OCI-LY3 (cell line): Measurements from ENCODE around the gene TSHR.

Source experiments
- H2AFZ ChIP-seq: fragments of 200-600, 300-600 bp; shearing (Covaris generic); 2 replicates; pipeline ENCODE4 v1.6.0; 2014; ENCODE audit warnings: antibody characterized with exemption, low read depth, low read length
- H3K27ac ChIP-seq: fragments of 200-600, 300-600 bp; sonication (generic); 2 replicates; pipeline ENCODE4 v1.5.1; 2014; ENCODE audit warnings: mild to moderate bottlenecking, low read length, moderate library complexity, mixed read lengths
- H3K27me3 ChIP-seq: fragments of 200-600, 300-600 bp; sonication (generic); 2 replicates; pipeline ENCODE4 v1.6.1; 2014; ENCODE audit warnings: low read depth, low read length, mixed read lengths
- H3K36me3 ChIP-seq: fragments of 200-600, 300-600 bp; sonication (generic); replicated peaks from 2 replicates; pipeline ENCODE3; 2014; ENCODE audit warnings: low read depth, low read length, mixed read lengths
- H3K4me1 ChIP-seq: fragments of 300-600, 200-600 bp; sonication (generic); 2 replicates; pipeline ENCODE4 v1.6.1; 2014; ENCODE audit warnings: low read length, mixed read lengths
- H3K4me2 ChIP-seq: fragments of 200-600, 300-600 bp; sonication (generic); 2 replicates; pipeline ENCODE4 v1.6.1; 2014; ENCODE audit warnings: low read length, mixed read lengths
- H3K4me3 ChIP-seq: fragments of 300-600, 200-600 bp; sonication (generic); 2 replicates; pipeline ENCODE4 v1.5.1; 2014; ENCODE audit warnings: antibody characterized with exemption, mild to moderate bottlenecking, low read length, moderate library complexity
- H3K79me2 ChIP-seq: fragments of 300-600, 200-600 bp; shearing (Covaris generic); 2 replicates; pipeline ENCODE4 v1.6.1; 2014; ENCODE audit warnings: mild to moderate bottlenecking, low read length, mixed read lengths
- H3K9ac ChIP-seq: fragments of 300-600, 200-600 bp; shearing (Covaris generic); 2 replicates; pipeline ENCODE4 v1.6.0; 2014; ENCODE audit warnings: mild to moderate bottlenecking, low read length, moderate library complexity
- H3K9me3 ChIP-seq: fragments of 200-600, 300-600 bp; shearing (Covaris generic); 2 replicates; pipeline ENCODE4 v1.6.1; 2014; ENCODE audit warnings: low read length, mixed read lengths; ENCODE audit not compliant: insufficient read depth
- H4K20me1 ChIP-seq: fragments of 200-600, 300-600 bp; sonication (generic); 2 replicates; pipeline ENCODE4 v1.6.1; 2016; ENCODE audit warnings: low read length, mixed read lengths; ENCODE audit not compliant: insufficient read depth
- EZH2phosphoT487 ChIP-seq: fragments of 200-600 bp; shearing (Covaris generic); IDR thresholded peaks from 2 replicates; pipeline ENCODE4 v1.6.1; 2018; ENCODE audit warnings: antibody characterized with exemption, mixed run types, low read depth
- TF ChIP-seq, protein P1 (sequence below): fragments of 200-600, 300-600 bp; sonication (generic); IDR thresholded peaks from 2 replicates; pipeline ENCODE4 v1.5.1; 2014; ENCODE audit warnings: antibody characterized with exemption, low read length, low read depth

TSHR gene

DNA sequence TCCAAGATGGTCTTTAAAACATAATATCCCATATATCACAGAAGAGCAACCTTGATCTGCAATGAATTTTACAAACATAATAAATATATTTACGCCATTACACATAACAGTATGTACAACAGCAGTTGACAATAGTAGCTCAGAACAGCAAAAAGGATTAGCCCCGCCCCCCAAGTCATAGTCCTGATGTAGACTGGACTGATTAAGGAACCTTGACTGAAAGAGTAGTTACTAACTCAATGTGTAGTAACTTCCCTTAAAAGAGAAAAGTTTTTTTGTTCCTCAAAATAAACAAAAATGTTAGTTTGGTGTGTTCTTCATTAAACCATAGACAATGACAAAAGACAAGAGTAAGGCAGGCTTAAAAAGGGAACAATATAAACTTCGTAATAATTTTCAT is 220.8 kb downstream of the TSHR start:
- H3K36me3 ChIP-seq: peaks cover 18% of the 10 kb centered on the region
- no peak overlapping the region for H3K9ac ChIP-seq
- no peaks in the 10 kb centered on the region for H3K79me2 ChIP-seq
- 0 out of 2 replicates have a peak, but pooled peaks cover 7% of the 10 kb centered on the region for H4K20me1 ChIP-seq
- H3K4me3 ChIP-seq: no peak overlapping the region
- H3K9me3 ChIP-seq: no peaks in the 10 kb centered on the region
- H2AFZ ChIP-seq: no peak overlapping the region
- H3K4me1 ChIP-seq: peaks cover 40% of the 10 kb centered on the region
- H3K4me2 ChIP-seq: no peak overlapping the region
- H3K27ac ChIP-seq: no peak overlapping the region
- no peak for TF ChIP-seq EZH2phosphoT487
- TF ChIP-seq, protein P1, sequence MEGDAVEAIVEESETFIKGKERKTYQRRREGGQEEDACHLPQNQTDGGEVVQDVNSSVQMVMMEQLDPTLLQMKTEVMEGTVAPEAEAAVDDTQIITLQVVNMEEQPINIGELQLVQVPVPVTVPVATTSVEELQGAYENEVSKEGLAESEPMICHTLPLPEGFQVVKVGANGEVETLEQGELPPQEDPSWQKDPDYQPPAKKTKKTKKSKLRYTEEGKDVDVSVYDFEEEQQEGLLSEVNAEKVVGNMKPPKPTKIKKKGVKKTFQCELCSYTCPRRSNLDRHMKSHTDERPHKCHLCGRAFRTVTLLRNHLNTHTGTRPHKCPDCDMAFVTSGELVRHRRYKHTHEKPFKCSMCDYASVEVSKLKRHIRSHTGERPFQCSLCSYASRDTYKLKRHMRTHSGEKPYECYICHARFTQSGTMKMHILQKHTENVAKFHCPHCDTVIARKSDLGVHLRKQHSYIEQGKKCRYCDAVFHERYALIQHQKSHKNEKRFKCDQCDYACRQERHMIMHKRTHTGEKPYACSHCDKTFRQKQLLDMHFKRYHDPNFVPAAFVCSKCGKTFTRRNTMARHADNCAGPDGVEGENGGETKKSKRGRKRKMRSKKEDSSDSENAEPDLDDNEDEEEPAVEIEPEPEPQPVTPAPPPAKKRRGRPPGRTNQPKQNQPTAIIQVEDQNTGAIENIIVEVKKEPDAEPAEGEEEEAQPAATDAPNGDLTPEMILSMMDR: no peak
- H3K27me3 ChIP-seq: no peaks in the 10 kb centered on the region

DNA sequence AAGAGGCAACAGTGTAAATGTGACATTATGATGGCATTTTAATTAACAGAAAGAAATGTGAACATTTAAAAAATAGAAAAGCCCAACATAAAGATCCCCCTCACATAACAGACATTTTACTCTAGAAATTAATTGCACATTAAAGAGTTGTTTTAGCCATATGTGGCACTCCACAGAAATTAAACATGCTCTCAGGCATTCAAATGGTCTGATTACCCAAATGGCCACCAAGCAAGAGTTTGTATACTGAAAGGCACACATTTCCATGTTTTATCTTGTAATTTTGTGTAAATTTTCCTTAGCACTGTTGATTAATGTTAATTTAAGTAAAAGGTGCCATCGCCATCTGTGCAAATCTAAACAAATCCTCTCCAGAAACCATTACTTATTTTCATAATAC is 221.8 kb downstream of the TSHR start:
- H3K27ac ChIP-seq: no peak overlapping the region
- no peaks in the 10 kb centered on the region for H3K79me2 ChIP-seq
- no peak overlapping the region for H2AFZ ChIP-seq
- H3K27me3 ChIP-seq: no peaks in the 10 kb centered on the region
- no peak overlapping the region for H3K4me3 ChIP-seq
- peaks cover 22% of the 10 kb centered on the region for H3K36me3 ChIP-seq
- H3K9ac ChIP-seq: no peak overlapping the region
- H3K4me1 ChIP-seq: peaks cover 30% of the 10 kb centered on the region
- no peak overlapping the region for H3K4me2 ChIP-seq
- TF ChIP-seq, protein P1: no peak
- no peak for TF ChIP-seq EZH2phosphoT487
- H3K9me3 ChIP-seq: no peaks in the 10 kb centered on the region
- peaks cover 12% of the 10 kb centered on the region; the same call in 1 of the 2 replicates for H4K20me1 ChIP-seq

DNA sequence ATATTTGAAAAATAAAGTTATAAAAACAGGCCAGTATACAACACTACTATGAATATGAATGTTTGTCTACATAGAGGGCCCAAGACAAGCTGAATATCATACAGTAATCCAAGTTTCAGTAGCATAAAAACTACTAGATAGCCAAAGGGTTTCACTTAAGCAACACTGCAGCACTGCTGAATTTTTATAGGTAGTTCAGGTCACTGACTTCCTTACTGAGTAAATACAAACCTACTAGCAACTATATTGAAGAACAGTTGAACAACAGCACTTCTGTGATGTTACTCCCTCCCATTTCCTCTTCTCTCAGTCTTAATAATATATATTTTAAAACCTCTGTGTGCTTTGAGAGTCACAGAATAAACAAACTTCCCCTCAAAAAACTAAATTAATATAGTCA is 222.6 kb downstream of the TSHR start:
- Histone ChIP-seq H3K4me3 (no peak overlapping the region), H3K36me3 (peaks cover 22% of the 10 kb centered on the region), H3K9me3 (no peaks in the 10 kb centered on the region), H3K27me3 (no peaks in the 10 kb centered on the region), H3K4me2 (no peak overlapping the region), H2AFZ (no peak overlapping the region), H3K79me2 (no peaks in the 10 kb centered on the region), H3K4me1 (peaks cover 22% of the 10 kb centered on the region), H3K27ac (no peak overlapping the region), H4K20me1 (peaks cover 12% of the 10 kb centered on the region; the same call in 1 of the 2 replicates), H3K9ac (no peak overlapping the region)
- no peak for TF ChIP-seq EZH2phosphoT487
- TF ChIP-seq, protein P1: no peak

DNA sequence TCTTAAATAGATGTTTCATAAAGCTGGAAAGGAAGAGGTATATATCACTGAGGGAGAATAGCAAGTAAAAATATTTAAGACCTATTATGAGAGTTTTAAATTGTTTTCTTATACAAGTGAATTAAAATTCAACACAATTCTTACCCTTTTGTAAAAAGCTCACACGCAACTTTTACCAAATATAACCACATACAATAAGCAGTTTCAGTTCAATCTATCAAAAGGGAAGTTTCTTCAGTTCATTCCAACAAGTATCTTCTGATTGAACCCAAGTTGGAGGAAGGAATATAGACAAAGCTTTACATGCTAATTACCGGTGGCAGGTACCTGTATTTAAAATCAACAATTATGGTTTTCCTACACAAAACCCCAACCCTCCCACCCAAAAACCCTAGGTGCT is 224.2 kb downstream of the TSHR start:
- Histone ChIP-seq H3K4me1 (peaks cover 19% of the 10 kb centered on the region), H3K9me3 (no peaks in the 10 kb centered on the region), H3K36me3 (peaks cover 31% of the 10 kb centered on the region), H3K4me2 (no peak overlapping the region), H2AFZ (no peak overlapping the region), H3K79me2 (no peaks in the 10 kb centered on the region), H3K27ac (no peak overlapping the region), H3K27me3 (no peaks in the 10 kb centered on the region), H3K9ac (no peak overlapping the region), H4K20me1 (peaks cover 19% of the 10 kb centered on the region; the same call in 1 of the 2 replicates), H3K4me3 (no peak overlapping the region)
- TF ChIP-seq EZH2phosphoT487: no peak
- TF ChIP-seq, protein P1: no peak
